GM20000 (cell line): ENCODE measurements around the gene TAOK2.
A peak's percentile ranks its signal among the peaks of the same experiment; 100 is the strongest.
"Not testable (repeated sequence)": the region's sequence is repeated elsewhere in the genome, so short reads cannot be mapped to it uniquely, and the experiment has no call there.

Source experiments
- DNase-seq: peaks from one replicate; pipeline ENCODE4 v3.0.0; 2012; ENCODE audit warnings: low spot score
- TF ChIP-seq, protein P1 (sequence below): IDR thresholded peaks from 2 replicates; pipeline ENCODE4 v1.5.1; 2012; ENCODE audit warnings: mild to moderate bottlenecking, control low read depth; ENCODE audit errors: extremely low read depth, missing control alignments

The TAOK2 gene

DNA sequence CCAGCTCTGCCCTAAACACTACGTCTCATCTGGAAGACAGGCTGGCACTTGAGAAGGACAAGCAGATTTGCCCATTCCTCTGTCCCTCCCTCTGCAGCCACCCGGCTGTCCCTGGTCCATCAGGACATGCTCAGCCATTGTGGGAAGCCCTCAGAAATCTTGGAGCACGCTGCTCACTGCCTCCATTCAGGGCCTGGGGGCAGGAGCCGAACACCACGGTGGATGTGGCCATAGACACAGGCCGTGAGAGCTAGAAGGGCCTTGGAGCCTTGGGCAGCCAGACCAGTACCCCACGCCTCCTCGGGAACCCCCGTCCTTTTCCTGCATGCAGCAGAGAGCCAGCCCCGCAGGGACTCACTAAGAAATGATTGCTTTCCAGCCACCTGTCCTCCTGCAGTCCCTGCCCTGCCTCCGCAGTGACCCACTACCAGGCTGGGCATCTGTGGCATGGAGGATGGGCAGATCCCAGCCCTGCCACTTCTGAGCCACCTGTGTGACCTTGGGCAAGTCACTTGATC lies 33.8 kb downstream of the TAOK2 start:
- TF ChIP-seq, protein P1, sequence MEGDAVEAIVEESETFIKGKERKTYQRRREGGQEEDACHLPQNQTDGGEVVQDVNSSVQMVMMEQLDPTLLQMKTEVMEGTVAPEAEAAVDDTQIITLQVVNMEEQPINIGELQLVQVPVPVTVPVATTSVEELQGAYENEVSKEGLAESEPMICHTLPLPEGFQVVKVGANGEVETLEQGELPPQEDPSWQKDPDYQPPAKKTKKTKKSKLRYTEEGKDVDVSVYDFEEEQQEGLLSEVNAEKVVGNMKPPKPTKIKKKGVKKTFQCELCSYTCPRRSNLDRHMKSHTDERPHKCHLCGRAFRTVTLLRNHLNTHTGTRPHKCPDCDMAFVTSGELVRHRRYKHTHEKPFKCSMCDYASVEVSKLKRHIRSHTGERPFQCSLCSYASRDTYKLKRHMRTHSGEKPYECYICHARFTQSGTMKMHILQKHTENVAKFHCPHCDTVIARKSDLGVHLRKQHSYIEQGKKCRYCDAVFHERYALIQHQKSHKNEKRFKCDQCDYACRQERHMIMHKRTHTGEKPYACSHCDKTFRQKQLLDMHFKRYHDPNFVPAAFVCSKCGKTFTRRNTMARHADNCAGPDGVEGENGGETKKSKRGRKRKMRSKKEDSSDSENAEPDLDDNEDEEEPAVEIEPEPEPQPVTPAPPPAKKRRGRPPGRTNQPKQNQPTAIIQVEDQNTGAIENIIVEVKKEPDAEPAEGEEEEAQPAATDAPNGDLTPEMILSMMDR, result no peak
- DNase-seq, result no peak

DNA sequence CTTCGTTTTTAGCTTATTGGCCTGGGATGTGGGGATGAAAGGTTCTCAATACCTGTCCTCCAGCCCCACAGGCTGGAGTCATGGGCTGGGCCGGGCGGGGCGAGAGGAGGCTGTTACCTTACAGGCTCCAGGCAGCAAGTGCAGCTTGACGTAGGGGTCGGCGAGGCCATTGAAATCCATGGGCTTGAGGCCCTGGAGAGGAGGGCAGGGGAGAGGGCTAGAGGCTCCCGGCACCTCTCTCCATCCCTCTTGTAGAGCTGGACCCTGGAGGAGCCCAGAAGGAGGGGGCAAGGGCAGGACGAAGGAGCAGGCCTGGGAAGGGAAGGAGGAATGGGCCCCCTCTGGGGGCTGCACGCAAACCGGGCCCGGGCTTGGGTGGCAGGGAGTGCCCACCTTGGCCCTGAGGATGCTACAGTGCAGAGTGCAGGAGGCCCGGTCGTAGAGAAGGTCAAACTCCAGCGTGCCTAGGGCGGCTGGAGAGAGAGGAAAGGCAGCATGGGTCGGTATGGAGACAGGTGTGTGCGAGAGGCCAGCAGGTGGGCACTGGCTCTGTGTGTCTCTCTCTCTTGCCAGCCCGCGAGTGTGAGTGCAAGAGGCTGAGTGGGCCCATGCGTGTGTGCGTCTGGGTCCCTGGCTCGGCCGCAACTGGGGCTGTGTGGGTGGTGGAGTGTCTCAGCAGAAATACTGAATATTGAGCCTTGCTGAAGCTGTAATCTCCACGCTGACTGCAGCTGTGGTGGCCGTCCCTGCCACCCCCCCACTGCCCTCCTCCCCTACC lies 35.6 kb downstream of the TAOK2 start:
- TF ChIP-seq, protein P1, result no peak
- DNase-seq, result no peak

DNA sequence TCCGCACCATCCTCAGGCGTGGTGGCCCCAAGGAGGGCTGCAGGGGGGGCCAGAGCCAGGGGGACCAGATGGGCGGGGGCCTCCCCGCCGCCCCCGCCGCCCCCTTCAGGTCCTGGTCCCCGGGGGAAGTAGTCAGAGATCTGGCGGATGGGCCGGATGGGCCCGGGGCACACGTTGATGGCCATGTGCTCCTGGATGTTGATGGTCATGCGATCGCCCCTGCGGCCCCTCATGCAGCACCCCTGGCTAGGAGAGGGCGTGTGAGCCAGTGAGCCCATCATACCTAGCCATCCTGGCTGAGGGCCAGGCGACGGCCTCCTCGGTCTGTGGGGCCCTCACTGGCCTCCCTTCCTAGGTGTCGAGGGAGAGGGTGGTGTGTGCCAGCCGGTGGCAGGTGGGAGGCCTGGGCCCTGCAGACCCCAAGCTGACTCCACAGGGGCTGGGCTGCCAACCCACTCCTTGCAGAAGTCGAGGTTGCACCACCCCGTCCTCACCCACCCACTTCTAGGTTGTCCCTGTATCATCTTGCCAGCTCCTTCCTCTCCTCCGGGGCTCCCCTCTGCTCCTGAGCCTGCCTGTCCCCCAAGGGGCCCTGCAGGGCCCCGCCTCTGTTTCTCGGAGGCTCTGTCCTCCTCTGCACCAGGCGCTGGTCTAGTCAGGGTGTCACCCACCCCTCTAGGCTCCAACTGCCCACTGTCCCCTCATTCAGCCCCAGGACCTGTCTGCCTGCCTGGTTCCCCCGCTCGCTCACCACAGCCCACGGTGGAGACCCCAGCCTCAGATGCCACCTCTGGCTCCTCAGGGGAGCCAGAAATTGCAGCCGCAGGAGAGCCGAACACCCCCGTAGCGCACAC lies 36.5 kb downstream of the TAOK2 start:
- no peak for DNase-seq
- TF ChIP-seq, protein P1, result no peak

DNA sequence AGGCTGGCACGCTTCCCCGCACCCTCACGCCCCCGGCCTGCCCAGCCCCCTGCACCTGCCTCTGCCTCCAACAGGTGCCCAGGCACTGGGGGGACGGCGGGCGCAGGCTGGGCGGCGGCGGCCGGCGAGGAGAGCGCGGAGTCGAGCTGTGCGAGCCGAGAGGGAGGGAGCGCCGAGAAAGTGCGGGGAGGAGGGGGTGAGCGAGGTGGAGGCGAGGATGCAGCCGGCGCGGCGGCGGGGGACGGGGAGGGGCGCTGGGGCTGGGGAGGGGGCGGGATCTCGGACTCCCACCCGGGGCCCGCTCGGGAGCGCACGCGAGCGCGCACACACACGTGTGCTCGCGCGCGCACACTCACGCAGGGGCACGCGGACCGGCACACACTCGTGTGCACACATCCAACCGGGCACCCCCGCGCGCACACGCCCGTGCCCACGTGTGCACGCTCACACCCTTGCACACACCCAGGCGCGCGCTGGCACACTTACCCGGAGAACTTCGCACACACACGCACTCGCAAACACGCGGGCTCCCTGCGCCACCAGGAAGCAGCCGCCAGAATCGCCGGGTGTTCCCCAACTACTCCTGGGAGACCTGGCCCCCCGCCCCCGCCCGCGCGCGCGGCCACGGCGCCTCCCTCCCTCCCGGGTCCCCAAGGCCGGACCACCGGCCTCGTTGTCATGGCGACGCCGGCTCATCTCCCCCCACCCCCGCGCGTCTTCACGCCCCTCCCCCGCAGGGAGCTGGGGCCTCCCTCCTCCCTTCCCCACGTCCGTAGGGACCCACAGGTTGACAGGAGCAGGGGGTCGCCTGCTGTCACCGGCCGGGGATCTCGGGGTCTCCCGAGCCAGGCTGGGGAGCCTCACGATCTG lies 37.4 kb downstream of the TAOK2 start, which contains the start of gene DOC2A:
Gene DOC2A, minus strand, starts transcription at position 184 of the 870 bp plus-strand sequence. CDS start 805 bp downstream, outside the sequence.
- TF ChIP-seq, protein P1, result no peak
- DNase-seq, result peak; percentile 68

DNA sequence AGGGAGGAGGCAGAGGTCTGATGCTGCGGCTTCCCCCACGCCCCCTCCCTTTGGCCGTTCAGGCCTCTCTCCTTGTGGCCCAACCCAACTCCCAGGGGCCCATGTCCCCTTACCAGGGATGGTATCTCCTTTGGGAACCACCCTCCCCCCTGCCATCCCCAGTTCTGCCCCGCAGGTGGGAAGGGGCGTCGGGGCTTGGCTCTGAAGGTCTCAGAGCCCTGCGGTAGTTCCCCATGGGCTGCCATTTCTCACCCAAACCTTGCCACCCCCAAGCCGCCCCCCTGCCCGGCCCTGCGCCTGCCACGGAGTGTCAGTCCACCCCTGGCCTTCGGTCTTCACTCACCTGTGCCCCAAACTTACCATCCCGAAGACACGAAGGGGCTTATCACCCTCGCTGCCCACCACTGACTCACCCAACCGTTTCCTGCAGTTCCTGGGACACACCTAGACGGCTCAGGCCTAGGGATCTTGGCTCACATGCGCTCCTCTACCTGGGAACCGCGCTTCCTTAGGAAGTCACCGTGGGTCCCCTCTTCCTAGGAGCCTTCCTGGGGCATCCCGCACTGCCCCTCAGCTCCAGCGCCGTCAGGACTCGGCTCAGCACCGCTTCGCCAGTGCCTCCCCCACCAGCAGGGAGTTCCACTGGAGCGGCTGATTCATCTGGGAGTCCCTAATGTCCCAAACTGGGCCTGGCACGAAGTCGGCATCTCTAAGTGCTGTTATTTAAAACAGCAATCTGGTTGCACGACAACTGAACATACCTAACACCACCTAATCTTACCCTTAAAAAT lies 38.2 kb downstream of the TAOK2 start:
- TF ChIP-seq, protein P1, result no peak
- no peak for DNase-seq

DNA sequence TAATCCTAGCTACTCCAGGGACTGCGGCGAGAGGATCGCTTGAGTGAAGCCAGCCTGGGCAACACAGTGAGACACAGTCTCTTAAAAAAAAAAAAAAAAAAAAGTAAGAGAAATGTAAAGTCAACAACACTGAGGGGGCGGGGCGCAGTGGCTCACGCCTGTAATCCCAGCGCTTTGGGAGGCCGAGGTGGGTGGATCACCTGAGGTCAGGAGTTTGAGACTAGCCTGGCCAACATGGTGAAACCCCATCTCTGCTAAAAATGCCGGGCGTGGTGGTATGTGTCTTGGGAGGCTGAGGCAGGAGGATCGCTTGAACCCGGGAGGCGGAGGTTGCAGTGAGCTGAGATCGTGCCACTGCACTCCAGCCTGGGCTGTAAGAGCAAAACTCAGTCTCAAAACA lies 38.9 kb downstream of the TAOK2 start:
- not testable (repeated sequence) for DNase-seq

DNA sequence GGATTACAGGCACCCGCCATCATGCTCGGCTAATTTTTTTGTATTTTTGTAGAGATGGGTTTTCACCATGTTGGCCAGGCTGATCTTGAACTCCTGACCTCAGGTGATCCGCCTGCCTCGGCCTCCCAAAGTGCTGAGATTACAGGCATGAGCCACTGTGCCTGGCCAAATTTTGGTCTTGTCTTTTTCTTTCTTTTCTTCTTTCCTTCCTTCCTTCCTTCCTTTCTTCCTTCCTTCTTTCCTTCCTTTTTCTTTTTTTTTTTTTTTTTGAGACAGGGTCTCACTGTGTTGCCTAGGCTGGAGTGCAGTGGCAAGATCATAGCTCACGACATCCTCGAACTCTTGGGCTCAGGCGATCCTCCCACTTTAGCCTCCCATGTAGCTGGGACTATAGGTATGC lies 41.8 kb downstream of the TAOK2 start:
- DNase-seq, result not testable (repeated sequence)
